Hepatocyte (in vitro differentiated cells): ENCODE data around the gene SNX17. TPM values are rescaled to one million over a fixed set of nuclear protein-coding genes. Genes with fewer than 3 reads are reported as not detected.
A peak's percentile ranks its signal among the peaks of the same experiment; 100 is the strongest.

Source experiments
- DNase-seq: peaks from one replicate; pipeline ENCODE4 v3.0.0-alpha.2; 2016; ENCODE audit warnings: low spot score
- H2AFZ ChIP-seq: fragments of 200-600 bp; sonication (generic); 2 replicates; pipeline ENCODE4 v1.6.0; 2016; ENCODE audit warnings: antibody characterized with exemption, mild to moderate bottlenecking
- H3K27ac ChIP-seq: fragments of 200-600 bp; sonication (generic); 2 replicates; pipeline ENCODE4 v1.5.1; 2016; ENCODE audit warnings: mild to moderate bottlenecking
- H3K27me3 ChIP-seq: fragments of 200-600 bp; sonication (generic); 2 replicates; pipeline ENCODE4 v1.6.1; 2016
- H3K36me3 ChIP-seq: fragments of 200-600 bp; sonication (generic); replicated peaks from 2 replicates; pipeline ENCODE4 v1.5.1; 2016; ENCODE audit warnings: low read depth; ENCODE audit not compliant: insufficient read depth
- H3K4me1 ChIP-seq: fragments of 200-600 bp; sonication (generic); 2 replicates; pipeline ENCODE4 v1.5.1; 2016; ENCODE audit warnings: mild to moderate bottlenecking, moderate library complexity; ENCODE audit not compliant: insufficient read depth
- H3K4me2 ChIP-seq: fragments of 200-600 bp; sonication (generic); 2 replicates; pipeline ENCODE4 v1.6.0; 2016
- H3K4me3 ChIP-seq: fragments of 200-600 bp; sonication (generic); 2 replicates; pipeline ENCODE4 v1.5.1; 2016; ENCODE audit warnings: mild to moderate bottlenecking
- H3K79me2 ChIP-seq: fragments of 200-600 bp; sonication (generic); 2 replicates; pipeline ENCODE4 v1.6.0; 2017; ENCODE audit warnings: mild to moderate bottlenecking
- H3K9me2 ChIP-seq: fragments of 200-600 bp; sonication (generic); replicated peaks from 2 replicates; pipeline ENCODE4 v1.6.0; 2017; ENCODE audit warnings: mild to moderate bottlenecking; ENCODE audit not compliant: insufficient read depth
- H3K9me3 ChIP-seq: fragments of 200-600 bp; sonication (generic); 2 replicates; pipeline ENCODE4 v1.5.1; 2016; ENCODE audit warnings: low read depth, mild to moderate bottlenecking
- H4K20me1 ChIP-seq: fragments of 200-600 bp; sonication (generic); 2 replicates; pipeline ENCODE4 v1.6.0; 2016; ENCODE audit warnings: mild to moderate bottlenecking; ENCODE audit not compliant: insufficient read depth, poor library complexity, severe bottlenecking
- CTCF ChIP-seq: fragments of 200-600 bp; sonication (generic); IDR thresholded peaks from 2 replicates; pipeline ENCODE4 v1.5.1; 2016; ENCODE audit warnings: antibody characterized with exemption, mild to moderate bottlenecking; ENCODE audit not compliant: poor library complexity
- EZH2 ChIP-seq: fragments of 200-600 bp; sonication (generic); IDR thresholded peaks from 2 replicates; pipeline ENCODE4 v1.6.1; 2016; ENCODE audit warnings: antibody characterized with exemption, mild to moderate bottlenecking, borderline replicate concordance
- EZH2phosphoT487 ChIP-seq: fragments of 200-600 bp; sonication (generic); IDR thresholded peaks from one replicate; pipeline ENCODE4 v1.6.1; 2018; ENCODE audit warnings: antibody characterized with exemption, mild to moderate bottlenecking, low read depth, moderate library complexity; ENCODE audit not compliant: unreplicated experiment, severe bottlenecking
- WGBS: methylation state at CpG from one replicate; pipeline ENCODE4 v1.1.6; 2016; ENCODE audit warnings: low lambda C conversion rate; ENCODE audit errors: missing lambda C conversion rate; 5-methylcytosine and 5-hydroxymethylcytosine counted together
- polyA plus RNA-seq: library from polyadenylated mRNA; unstranded; fragments of >200 nt; fragmentation: Nextera tagmentation; extraction: Ambion mirVana; gene quantifications from 2 replicates; pipeline ENCODE4 v1.2.1, GENCODE V29; 2016
- total RNA-seq: library from RNA; depleted of rRNA; stranded (reverse); fragments of >200 nt; gene quantifications from 2 replicates; pipeline ENCODE4 v1.2.3, GENCODE V29; 2014

Gene SNX17
- total and polyA plus RNA-seq, 2 experiments from 2014 or later, result 81.8 to 109 TPM

- H4K20me1 ChIP-seq, result no peaks in the 10 kb centered on the region
- 31% methylated on average over 54 of the region's 67 CpGs for WGBS
- TF ChIP-seq EZH2phosphoT487, result no peak
- no peak for TF ChIP-seq CTCF
- TF ChIP-seq EZH2, result no peak
- H3K9me2 ChIP-seq, result no peaks in the 10 kb centered on the region
- H3K4me1 ChIP-seq, result peaks cover 20% of the 10 kb centered on the region
- H3K4me3 ChIP-seq, result peak within 1 kb of the TSS; percentile 71
- peak; percentile 98 for DNase-seq
- no peaks in the 10 kb centered on the region for H3K27me3 ChIP-seq
- peak within 1 kb of the TSS; percentile 100 for H3K27ac ChIP-seq
- H3K36me3 ChIP-seq, result no peaks in the 10 kb centered on the region
- H3K79me2 ChIP-seq, result peaks cover 30% of the 10 kb centered on the region
- peak within 1 kb of the TSS; percentile 97 for H3K4me2 ChIP-seq
- no peaks in the 10 kb centered on the region for H3K9me3 ChIP-seq
- peak within 1 kb of the TSS; percentile 47 for H2AFZ ChIP-seq
Measured at GRCh38 chr2:27380626-27381545, 10.5 kb downstream of the SNX17 start, which contains the start of gene ZNF513. Gene ZNF513, minus strand, starts transcription at chr2:27380734. Its CDS starts 208 bp downstream, at chr2:27380526.

DNA sequence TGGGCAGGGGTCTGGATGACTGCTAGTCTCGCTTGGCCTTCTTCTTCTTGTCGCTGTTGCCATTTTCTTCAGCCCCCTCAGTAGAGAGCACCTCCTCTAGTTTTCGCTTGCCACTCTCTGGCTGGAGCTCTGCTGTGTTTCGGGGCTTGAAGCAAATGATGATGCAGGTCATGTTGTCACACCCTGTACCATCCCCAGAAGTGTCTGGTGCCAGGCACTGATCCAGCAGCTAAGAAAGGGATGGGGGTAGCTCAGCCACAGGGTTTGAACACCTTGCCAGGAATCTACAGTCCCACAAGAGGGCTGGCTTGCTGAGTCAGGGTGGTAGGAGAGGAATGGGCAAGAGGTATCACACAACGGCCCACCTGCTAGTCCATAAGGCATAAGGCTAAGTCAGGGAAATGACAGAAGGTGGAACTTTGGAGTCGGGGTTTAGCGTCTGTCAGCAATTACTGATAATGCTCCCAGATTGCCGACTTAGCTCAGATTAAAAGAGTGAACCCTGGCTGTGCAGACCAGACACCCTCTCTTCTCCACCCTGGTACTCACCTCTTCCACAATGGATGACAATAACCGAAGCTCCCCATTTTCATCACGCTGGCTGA lies 11.3 kb downstream of the SNX17 start:
- Histone ChIP-seq H3K4me2 (peak overlapping the region; percentile 76), H2AFZ (no peak overlapping the region), H3K27ac (peak overlapping the region; percentile 100), H3K4me3 (no peak overlapping the region), H3K9me3 (no peaks in the 10 kb centered on the region), H3K27me3 (no peaks in the 10 kb centered on the region), H3K36me3 (no peaks in the 10 kb centered on the region), H4K20me1 (no peaks in the 10 kb centered on the region), H3K9me2 (no peaks in the 10 kb centered on the region), H3K4me1 (peaks cover 20% of the 10 kb centered on the region), H3K79me2 (peaks cover 31% of the 10 kb centered on the region)
- TF ChIP-seq CTCF (no peak), EZH2 (no peak), EZH2phosphoT487 (no peak)
- no peak for DNase-seq
- WGBS, result 94% methylated on average over 10 of the region's 10 CpGs

DNA sequence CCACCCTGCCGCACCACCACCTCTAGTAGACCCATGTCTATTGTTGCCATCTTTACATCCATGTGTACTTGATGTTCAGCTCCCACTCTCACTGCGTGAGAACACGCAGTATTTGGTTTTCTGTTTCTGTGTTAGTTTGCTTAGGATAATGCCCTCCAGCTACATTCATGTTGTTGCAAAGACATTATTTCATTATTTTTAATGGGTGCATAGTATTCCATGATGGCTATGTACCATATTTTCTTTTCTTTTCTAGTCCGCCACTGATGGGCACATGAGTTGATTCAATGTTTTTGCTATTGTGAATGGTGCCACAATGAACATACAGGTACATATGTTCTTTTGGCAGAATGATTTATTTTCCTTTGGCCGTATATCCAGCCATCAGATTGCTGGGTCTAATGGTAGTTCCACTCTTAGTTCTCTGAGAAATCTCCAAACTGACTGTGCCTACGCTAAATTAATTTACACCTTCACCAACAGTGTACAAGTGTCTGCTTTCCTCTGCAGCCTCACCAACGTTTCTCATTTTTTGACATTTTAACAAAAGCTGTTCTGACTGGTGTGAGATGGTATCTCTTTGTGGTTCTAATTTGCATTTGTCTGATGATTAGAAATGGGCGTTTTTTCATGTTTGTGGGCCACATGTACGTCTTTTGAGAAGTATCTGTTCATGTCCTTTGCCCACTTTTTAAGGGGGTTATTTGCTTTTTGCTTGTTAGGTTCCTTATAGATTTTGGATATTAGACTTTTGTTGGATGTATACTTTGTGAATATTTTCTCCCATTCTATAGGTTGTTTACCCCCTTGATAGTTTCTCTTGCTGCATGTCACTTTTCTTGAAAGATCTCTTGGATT lies 20.6 kb downstream of the SNX17 start:
- no peak for TF ChIP-seq EZH2phosphoT487
- no peak for TF ChIP-seq CTCF
- TF ChIP-seq EZH2, result no peak
- peaks cover 4% of the 10 kb centered on the region for H4K20me1 ChIP-seq
- peaks cover 85% of the 10 kb centered on the region for H3K79me2 ChIP-seq

More for the DNA sequence above, 20.6 kb downstream of the SNX17 start:
- Histone ChIP-seq H3K9me3 (no peaks in the 10 kb centered on the region), H3K27ac (no peak overlapping the region), H3K9me2 (no peaks in the 10 kb centered on the region), H3K27me3 (no peaks in the 10 kb centered on the region), H2AFZ (no peak overlapping the region), H3K4me2 (no peak overlapping the region), H3K4me3 (no peak overlapping the region), H3K4me1 (no peaks in the 10 kb centered on the region), H3K36me3 (no peaks in the 10 kb centered on the region)
- DNase-seq, result no peak
- 97% methylated on average over 9 of the region's 9 CpGs for WGBS
